Stomach (tissue), 9 donors: ENCODE results near the gene MBP. TPM values are rescaled to one million over a fixed set of nuclear protein-coding genes. Genes with fewer than 3 reads are reported as not detected.

ENCODE experiments used
- DNase-seq, 2 donors: peaks; one replicate each; pipeline versions ENCODE4 v3.0.0 to v3.0.0-alpha.2; 2013 to 2019
- H3K27ac ChIP-seq, 5 donors: fragments of 200-600 bp in 4 of 5; sonication (generic) in 4 of 5; one replicate each; pipeline ENCODE4 v1.5.1; 2013 to 2019; ENCODE audit warnings: mild to moderate bottlenecking in 1 of 5, moderate library complexity in 1 of 5
- H3K27me3 ChIP-seq, 3 donors: fragments of 200-600 bp; sonication (generic); one replicate each; pipeline ENCODE4 v1.5.1; 2017 to 2019; ENCODE audit warnings: mixed run types in 1 of 3
- H3K36me3 ChIP-seq, 4 donors: fragments of 200-600 bp; sonication (generic); 1 replicate in 3 of 4; 2 replicates in 1 of 4; pipeline ENCODE4 v1.5.1; 2016 to 2019
- H3K4me1 ChIP-seq, 4 donors: fragments of 200-600 bp; sonication (generic); one replicate each; pipeline ENCODE4 v1.5.1; 2016 to 2019
- H3K4me3 ChIP-seq, 4 donors: fragments of 200-600 bp; sonication (generic) in 3 of 4; one replicate each; pipeline ENCODE4 v1.5.1; 2016 to 2019; ENCODE audit warnings: mild to moderate bottlenecking in 1 of 4
- H3K9me3 ChIP-seq, 4 donors: fragments of 200-600 bp; sonication (generic); one replicate each; pipeline ENCODE4 v1.5.1; 2016 to 2019
- EP300 ChIP-seq: sonication (generic); formaldehyde crosslinking; IDR thresholded peaks from one replicate; pipeline ENCODE4 v1.6.1; 2017; ENCODE audit warnings: antibody characterized with exemption
- POLR2A ChIP-seq, 4 donors: fragments of 450-650 bp; IDR thresholded peaks; one replicate each; pipeline ENCODE4 v1.6.1; 2016; ENCODE audit warnings: antibody characterized with exemption in 4 of 4, control low read depth in 2 of 4, mild to moderate bottlenecking in 1 of 4, moderate library complexity in 1 of 4
- POLR2AphosphoS5 ChIP-seq, 3 donors: sonication (generic); formaldehyde crosslinking; IDR thresholded peaks; one replicate each; pipeline ENCODE4 v1.6.1; 2016; ENCODE audit warnings: antibody characterized with exemption in 3 of 3
- WGBS, 5 donors: extraction: QIAGEN DNeasy Blood & Tissue Kit in 3 of 5; methylation state at CpG; one replicate each; pipeline versions ENCODE4 v1.1.5 to v1.1.7; 2013 to 2018; 5-methylcytosine and 5-hydroxymethylcytosine counted together
- intact Hi-C: fragments of 100-400 bp; cut with DNase I; formaldehyde crosslinking; loops from one replicate; pipeline ENCODE4 v1.15.1; 2023; ENCODE audit warnings: low total_unique reads
- polyA plus RNA-seq, 3 donors: library from polyadenylated mRNA; stranded (reverse); fragments of 200-250 nt; gene quantifications; one replicate each; pipeline ENCODE4 v1.2.3, GENCODE V29; 2013
- total RNA-seq, 5 donors: library from RNA; depleted of rRNA; stranded (reverse); fragments of >200 nt; gene quantifications; one replicate each; pipeline versions ENCODE4 v1.1.0 to v1.2.3, GENCODE V29; 2014 to 2016
- TF ChIP-seq, protein P1 (sequence below), 7 experiments: fragments of 450-650 bp in 4 of 7; fragments of 200-600 bp in 3 of 7; sonication (generic) in 3 of 7; IDR thresholded peaks; one replicate each; pipeline ENCODE4 v1.5.1; 2016 to 2019; ENCODE audit warnings: antibody characterized with exemption in 7 of 7, control low read depth in 2 of 7, mild to moderate bottlenecking in 1 of 7
- donor health status: healthy with polysubstance abuse.
- donor health status: Bipolar disorder and iron deficiency.
- donor health status: healthy.

The MBP gene
- total and polyA plus RNA-seq, 8 donors: 7.9 to 407 (median 33.3) TPM

DNA sequence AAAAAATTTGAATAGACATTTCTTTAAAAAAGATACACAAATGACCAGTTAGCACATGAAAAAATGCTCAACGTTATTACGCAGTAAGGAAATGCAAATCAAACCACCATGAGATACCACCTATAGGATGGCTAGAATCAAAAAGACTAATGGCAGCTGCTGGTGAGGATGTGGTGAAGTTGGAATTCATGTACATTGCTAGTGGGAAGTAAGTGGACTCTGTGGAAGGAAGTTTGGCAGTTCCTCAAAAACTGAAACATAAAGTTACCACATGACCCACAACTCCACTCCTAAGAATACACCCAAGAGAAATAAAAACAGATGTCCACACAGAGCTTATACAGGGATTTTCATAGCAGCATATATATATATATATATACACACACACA is 51.2 kb downstream of the MBP start:
- H3K9me3 ChIP-seq: no peaks in the 10 kb centered on the region
- no peak overlapping the region for H3K4me3 ChIP-seq
- no peak for TF ChIP-seq POLR2A (IDR thresholded peaks at IDR 0.05)
- no peaks in the 10 kb centered on the region for H3K27me3 ChIP-seq
- intact Hi-C loops: no loop called here
- WGBS, 5 donors: 75 to 93% (median 86%) methylated on average over 2 of the region's 2 CpGs
- H3K4me1 ChIP-seq: peaks cover 10 to 96% (median 46%) of the 10 kb centered on the region in 4 donors
- H3K36me3 ChIP-seq: peaks cover 0 to 4% (median 2%) of the 10 kb centered on the region in 4 donors
- no peak for DNase-seq
- peak overlapping the region in 1 of 5 donors; percentile 36 for H3K27ac ChIP-seq

DNA sequence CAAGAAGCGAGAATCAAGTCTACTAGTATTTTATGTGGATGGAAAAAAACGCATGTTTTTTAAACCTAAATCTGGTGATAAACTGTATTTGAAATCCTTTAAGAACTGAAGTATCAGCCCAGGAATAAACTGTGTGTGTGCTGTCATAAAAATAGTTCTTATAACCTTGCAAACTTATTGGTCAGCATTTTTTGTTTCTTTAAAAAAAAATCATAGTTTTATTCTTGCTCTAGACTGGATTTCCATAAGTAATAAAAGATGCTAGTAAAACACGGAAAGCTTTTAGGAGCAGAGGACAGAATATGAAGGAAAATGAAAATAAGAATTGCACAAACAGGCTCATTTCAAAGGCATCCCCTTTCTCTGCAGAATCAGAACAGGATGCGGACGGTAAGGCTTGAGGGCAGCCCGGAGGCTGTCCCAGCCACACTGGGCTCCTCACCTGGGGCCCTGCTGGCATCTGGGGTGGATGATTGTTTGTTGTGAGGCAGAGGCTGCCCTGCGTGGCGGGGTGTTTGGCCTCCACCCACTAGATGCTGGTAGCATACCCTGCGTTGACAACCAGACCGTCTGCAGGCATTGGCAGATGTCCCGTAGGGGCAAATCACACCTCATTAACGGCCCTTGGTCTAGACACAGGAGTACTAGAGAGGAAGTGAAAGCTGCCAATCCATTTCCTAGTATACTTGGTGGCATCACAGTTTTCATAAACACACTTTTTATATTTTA is 52.5 kb downstream of the MBP start:
- Histone ChIP-seq H3K36me3 (peaks cover 0 to 7% (median 2%) of the 10 kb centered on the region in 4 donors), H3K4me3 (no peak overlapping the region), H3K9me3 (no peaks in the 10 kb centered on the region), H3K27ac (peak overlapping the region in 3 of 5 donors; percentile 1 to 35 (median 13)), H3K27me3 (no peaks in the 10 kb centered on the region), H3K4me1 (peaks cover 2 to 88% (median 37%) of the 10 kb centered on the region in 4 donors)
- DNase-seq: no peak
- TF ChIP-seq, protein P1, sequence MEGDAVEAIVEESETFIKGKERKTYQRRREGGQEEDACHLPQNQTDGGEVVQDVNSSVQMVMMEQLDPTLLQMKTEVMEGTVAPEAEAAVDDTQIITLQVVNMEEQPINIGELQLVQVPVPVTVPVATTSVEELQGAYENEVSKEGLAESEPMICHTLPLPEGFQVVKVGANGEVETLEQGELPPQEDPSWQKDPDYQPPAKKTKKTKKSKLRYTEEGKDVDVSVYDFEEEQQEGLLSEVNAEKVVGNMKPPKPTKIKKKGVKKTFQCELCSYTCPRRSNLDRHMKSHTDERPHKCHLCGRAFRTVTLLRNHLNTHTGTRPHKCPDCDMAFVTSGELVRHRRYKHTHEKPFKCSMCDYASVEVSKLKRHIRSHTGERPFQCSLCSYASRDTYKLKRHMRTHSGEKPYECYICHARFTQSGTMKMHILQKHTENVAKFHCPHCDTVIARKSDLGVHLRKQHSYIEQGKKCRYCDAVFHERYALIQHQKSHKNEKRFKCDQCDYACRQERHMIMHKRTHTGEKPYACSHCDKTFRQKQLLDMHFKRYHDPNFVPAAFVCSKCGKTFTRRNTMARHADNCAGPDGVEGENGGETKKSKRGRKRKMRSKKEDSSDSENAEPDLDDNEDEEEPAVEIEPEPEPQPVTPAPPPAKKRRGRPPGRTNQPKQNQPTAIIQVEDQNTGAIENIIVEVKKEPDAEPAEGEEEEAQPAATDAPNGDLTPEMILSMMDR (IDR thresholded peaks at IDR 0.05): no peak
- TF ChIP-seq POLR2AphosphoS5 (IDR thresholded peaks at IDR 0.05): no peak
- intact Hi-C loops: no loop called here
- WGBS, 5 donors: 68 to 81% (median 73%) methylated on average over 12 of the region's 12 CpGs

DNA sequence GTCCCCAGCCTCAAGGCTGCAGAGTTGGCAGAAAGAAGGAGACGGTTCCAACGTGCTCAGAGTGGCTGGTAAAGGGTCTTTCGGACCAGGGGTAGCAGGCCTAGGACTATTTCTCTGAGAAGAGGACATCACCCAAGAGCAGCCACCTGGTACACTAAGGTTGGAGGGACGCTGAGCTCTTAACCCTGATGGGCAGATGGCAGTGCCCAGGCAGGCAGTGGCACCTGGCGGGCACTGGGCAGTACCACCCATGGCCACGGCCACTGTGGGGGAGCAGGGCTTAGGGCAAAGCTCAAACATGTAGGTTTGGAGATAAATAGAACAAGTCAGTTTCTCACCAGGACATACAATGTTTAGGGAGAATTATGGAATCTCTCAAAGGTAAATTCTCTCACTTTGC is 53.5 kb downstream of the MBP start:
- no peak overlapping the region for H3K4me3 ChIP-seq
- H3K27me3 ChIP-seq: no peaks in the 10 kb centered on the region
- H3K9me3 ChIP-seq: no peaks in the 10 kb centered on the region
- WGBS, 5 donors: 79 to 100% (median 86%) methylated on average over 5 to 6 of the region's 6 CpGs
- H3K27ac ChIP-seq: peak overlapping the region in 1 of 5 donors; percentile 15
- TF ChIP-seq POLR2AphosphoS5 (IDR thresholded peaks at IDR 0.05) (no peak), POLR2A (IDR thresholded peaks at IDR 0.05) (no peak), EP300 (no peak)
- TF ChIP-seq, protein P1 (IDR thresholded peaks at IDR 0.05): no peak
- peaks cover 2 to 85% (median 35%) of the 10 kb centered on the region in 4 donors for H3K4me1 ChIP-seq
- H3K36me3 ChIP-seq: peaks cover 0 to 7% (median 2%) of the 10 kb centered on the region in 4 donors
- intact Hi-C loops: no loop called here
- no peak for DNase-seq

DNA sequence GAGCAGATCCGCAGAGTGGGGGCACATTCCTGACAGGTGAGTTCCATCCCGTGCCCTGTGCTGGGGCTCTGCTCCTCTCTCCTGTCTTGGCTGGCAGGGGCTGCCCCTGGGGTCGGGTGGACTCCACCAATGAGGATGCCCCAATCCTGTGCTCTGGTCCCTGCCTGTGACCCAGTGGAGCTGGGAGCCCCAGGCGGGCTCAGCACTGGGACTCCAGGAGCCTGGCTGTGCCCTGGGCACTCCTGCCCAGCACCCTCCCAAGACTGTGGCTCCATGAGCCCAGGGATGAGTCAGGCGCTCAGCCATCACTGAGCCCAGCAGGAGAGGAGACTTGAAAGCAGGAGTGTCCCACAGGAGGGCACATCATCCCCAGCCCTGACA is 53.9 kb downstream of the MBP start:
- Histone ChIP-seq H3K4me1 (peaks cover 4 to 85% (median 37%) of the 10 kb centered on the region in 4 donors), H3K36me3 (peaks cover 0 to 7% (median 2%) of the 10 kb centered on the region in 4 donors), H3K27me3 (no peaks in the 10 kb centered on the region), H3K27ac (peak overlapping the region in 1 of 5 donors; percentile 15), H3K9me3 (no peaks in the 10 kb centered on the region), H3K4me3 (no peak overlapping the region)
- TF ChIP-seq POLR2A (IDR thresholded peaks at IDR 0.05) (no peak), POLR2AphosphoS5 (IDR thresholded peaks at IDR 0.05) (no peak), EP300 (no peak)
- TF ChIP-seq, protein P1 (IDR thresholded peaks at IDR 0.05): no peak
- intact Hi-C loops: no loop called here
- no peak for DNase-seq
- WGBS, 5 donors: 85 to 97% (median 94%) methylated on average over 4 to 5 of the region's 5 CpGs
